ENCODE data around the gene TTK.
"Not testable (repeated sequence)": the region's sequence is repeated elsewhere in the genome, so short reads cannot be mapped to it uniquely, and the experiment has no call there.

Gene TTK

DNA sequence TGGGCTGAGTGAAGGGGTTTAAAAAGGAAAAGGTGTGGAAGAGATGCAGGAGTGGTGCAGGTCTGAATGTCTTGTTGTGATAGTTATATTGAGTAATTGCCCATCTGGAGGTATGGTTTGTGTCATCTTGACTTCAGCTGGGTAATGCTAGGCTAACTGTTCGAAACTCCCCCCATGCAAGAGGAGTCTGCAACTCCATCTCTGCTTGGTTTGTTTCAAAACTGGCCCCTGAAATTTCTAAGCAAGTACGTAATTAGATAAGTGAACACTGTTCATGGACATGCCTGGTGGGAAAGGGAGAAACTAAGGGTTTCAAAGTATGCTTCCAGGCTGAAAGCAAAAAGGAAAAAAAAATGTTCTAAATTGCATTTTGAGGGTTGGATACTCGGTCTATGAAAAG is 17.1 kb downstream of the TTK start:
- no peak for DNase-seq (ENCODE audit: low read depth)

DNA sequence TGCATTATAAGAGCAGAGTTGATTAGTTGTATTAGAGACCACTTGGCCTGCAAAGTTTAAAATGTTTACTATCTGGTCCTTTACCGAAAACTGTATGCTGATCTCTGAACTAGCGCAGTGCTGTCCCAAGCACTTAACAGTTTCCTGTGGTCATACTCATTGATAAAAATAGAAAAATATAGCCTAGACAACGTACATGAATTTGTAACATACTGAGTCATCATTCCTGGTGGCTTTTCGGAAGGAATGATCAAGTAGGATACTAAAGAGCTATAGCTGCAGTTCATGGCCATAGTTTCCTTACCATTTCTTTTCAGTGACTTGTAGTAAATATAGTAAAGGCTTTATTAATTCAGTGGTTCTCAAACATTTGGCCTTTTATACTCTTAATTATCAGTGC is 18.4 kb downstream of the TTK start:
- no peak for DNase-seq (ENCODE audit: low read depth)

DNA sequence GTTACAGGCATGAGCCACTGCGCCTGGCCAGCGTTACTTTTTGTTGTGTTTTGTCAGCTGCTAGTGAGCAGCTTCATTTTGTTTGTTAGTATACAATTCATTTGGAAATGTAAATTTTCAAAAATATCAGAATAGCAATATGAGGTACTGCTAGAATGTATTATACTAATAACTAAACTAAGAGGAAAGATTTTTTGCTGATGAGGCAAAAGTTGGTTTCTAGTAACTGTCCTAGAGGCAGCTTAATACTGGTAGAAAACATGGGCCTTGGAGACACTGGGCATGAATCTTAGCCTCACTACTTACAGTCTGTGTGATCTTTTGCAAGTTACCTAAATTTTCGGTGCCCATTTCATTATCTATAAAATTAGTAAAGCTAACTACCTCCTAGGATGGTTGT is 24.1 kb downstream of the TTK start:
- no peak for DNase-seq (ENCODE audit: low read depth)

DNA sequence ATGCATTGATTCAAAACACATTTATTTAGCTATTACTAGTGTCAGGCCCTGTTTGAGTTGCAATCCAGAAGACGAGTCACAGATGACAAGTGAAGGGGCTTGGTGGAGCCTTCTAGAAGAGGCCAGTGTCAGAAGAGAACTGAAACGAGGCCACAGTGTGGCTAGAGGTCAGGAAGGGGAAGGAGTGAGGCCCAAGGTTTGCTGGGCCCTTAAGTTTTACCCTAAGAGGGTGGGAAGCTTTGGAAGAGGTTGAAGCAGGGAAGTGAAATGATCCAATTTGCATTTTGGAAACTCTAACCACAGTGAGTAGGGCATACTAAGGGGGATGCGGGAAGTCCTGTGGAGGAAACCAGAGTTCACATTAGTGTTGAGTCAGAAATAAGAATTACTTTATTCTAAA is 25.0 kb downstream of the TTK start:
- DNase-seq (ENCODE audit: low read depth), result no peak

GRCh38 chr6:80048220-80048619 is 43.8 kb downstream of the TTK start:
- not testable (repeated sequence) for DNase-seq (ENCODE audit: low read depth)

GRCh38 chr6:80060774-80061173 is 56.3 kb downstream of the TTK start:
- no peak for DNase-seq (ENCODE audit: low read depth)

GRCh38 chr6:80068146-80068545 is 63.7 kb downstream of the TTK start:
- DNase-seq (ENCODE audit: low read depth), result not testable (repeated sequence)

DNA sequence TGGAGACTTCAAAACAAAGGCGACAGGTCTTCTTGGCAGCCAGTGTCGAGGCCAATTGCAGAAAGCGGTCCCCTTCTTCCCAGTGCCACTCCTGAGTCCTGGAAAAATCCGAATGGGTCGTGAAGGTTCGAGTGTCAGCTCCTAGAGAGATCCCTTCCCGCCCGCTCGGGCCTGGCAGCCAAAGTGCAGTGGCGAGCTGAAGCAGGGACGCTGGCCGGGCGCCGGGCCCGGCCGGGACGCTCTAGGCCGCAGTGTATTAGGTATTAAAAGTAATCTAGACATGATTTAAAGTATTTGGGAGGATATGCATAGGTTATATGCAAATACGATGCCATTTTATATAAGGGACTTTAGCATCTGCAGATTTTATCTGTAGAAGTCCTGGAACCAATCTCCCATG is 66.0 kb downstream of the TTK start:
- not testable (repeated sequence) for DNase-seq (ENCODE audit: low read depth)

GRCh38 chr6:80077067-80077466 is 72.6 kb downstream of the TTK start:
- DNase-seq (ENCODE audit: low read depth), result no peak

DNA sequence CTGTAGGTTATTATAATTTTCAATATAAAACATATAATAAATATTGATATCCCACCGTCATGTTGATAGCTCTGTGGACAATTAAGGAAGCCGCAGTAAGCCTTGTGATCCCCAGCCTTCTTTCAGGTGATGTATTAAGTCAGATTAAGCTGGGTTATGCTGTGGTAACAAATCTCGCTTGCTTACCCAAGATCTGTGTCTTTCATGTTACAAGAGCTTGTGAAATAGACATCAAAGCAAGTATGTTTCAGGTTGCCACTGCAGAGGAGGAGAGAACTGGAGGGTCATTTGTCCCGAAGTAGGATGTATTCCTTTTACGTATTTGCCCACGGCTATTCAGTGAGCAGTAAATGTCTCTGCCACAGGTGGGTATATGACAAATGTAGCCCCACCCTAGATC is 84.2 kb downstream of the TTK start:
- no peak for DNase-seq (ENCODE audit: low read depth)

DNA sequence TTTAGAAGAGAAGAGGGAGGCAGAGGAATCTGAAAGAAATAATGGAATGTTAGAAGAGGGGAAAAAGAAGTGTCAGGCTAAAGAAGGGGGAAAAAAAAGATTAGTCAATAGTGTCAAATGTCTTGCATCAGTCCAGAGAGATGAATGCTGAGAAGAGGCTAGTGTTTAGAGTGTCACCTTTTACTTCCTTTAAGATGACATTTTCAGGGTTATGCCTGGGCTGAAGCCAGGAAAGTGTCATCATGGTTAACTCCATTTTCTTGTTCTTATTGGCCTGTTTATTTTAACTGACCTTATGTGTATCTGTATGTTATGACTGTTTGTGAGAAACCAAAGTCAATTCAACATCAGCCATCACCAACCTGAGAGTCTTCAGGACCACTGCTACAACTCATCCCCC is 87.1 kb downstream of the TTK start:
- no peak for DNase-seq (ENCODE audit: low read depth)
